GM18526 (cell line): ENCODE data around the gene PRDM7.

Experiments used
- POLR2A ChIP-seq: IDR thresholded peaks from 3 replicates; pipeline ENCODE4 v1.6.1; 2011; ENCODE audit not compliant: insufficient read length; ENCODE audit errors: extremely low read depth

PRDM7 gene

GRCh38 chr16:90015586-90016338 is 61.4 kb downstream of the PRDM7 start:
- no peak for TF ChIP-seq POLR2A

GRCh38 chr16:90012991-90013745 is 64.0 kb downstream of the PRDM7 start:
- TF ChIP-seq POLR2A = no peak

GRCh38 chr16:90011908-90012501 is 65.1 kb downstream of the PRDM7 start:
- no peak for TF ChIP-seq POLR2A

GRCh38 chr16:90011508-90011819 is 65.7 kb downstream of the PRDM7 start:
- no peak for TF ChIP-seq POLR2A

- TF ChIP-seq POLR2A = no peak
These were observed 66.2 kb downstream of the PRDM7 start for GRCh38 chr16:90010676-90011507.

GRCh38 chr16:90009172-90009899 is 67.8 kb downstream of the PRDM7 start:
- TF ChIP-seq POLR2A = no peak

GRCh38 chr16:90008708-90009145 is 68.4 kb downstream of the PRDM7 start:
- no peak for TF ChIP-seq POLR2A

GRCh38 chr16:90007015-90007414 is 70.1 kb downstream of the PRDM7 start:
- no peak for TF ChIP-seq POLR2A
